Measurements from ENCODE around the gene IRF2BP2. TPM values are rescaled to one million over a fixed set of nuclear protein-coding genes. Genes with fewer than 3 reads are reported as not detected.

IRF2BP2 gene
- polyA plus RNA-seq, 2 of the 4 experiments (the other 2 are of a cell fraction): 38.2 to 53.5 TPM

GRCh38 chr1:234608025-234608910 is 1.7 kb downstream of the IRF2BP2 start (continued):
- TF ChIP-seq E2F6 (IDR thresholded peaks at IDR 0.05; ENCODE audit: borderline replicate concordance, low read depth) (peak; percentile 24; the same call in 1 of the 2 replicates), SMC3 (IDR thresholded peaks at IDR 0.05) (no peak), MAX (IDR thresholded peaks at IDR 0.05) (peak; percentile 95), MAZ (IDR thresholded peaks at IDR 0.05; ENCODE audit: borderline replicate concordance, low read depth, low read length) (no peak), JUNB (IDR thresholded peaks at IDR 0.05) (peak; percentile 56; the same call in 1 of the 2 replicates), RNF2 (IDR thresholded peaks at IDR 0.05; ENCODE audit: borderline replicate concordance, low read depth) (no peak), CTCF (IDR thresholded peaks at IDR 0.05) (no peak), TFCP2L1 (CRISPR knock-in tag; IDR thresholded peaks at IDR 0.05) (no peak), JUN (IDR thresholded peaks at IDR 0.05) (peak; percentile 29 to 76; a peak in 2 of 5 replicates), RAD21 (conservative IDR thresholded peaks at IDR 0.05 in 1 of 2, IDR thresholded peaks at IDR 0.05 in 1 of 2) (no peak; a peak in 2 of 5 replicates), USF2 (IDR thresholded peaks at IDR 0.05) (peak; percentile 70), HOXB13 (CRISPR knock-in tag; IDR thresholded peaks at IDR 0.05; ENCODE audit: low read depth) (0 out of 2 replicates have a peak, but pooled peaks have one; percentile 29), TP53 (CRISPR knock-in tag; IDR thresholded peaks at IDR 0.05) (peak; percentile 81; the same call in 1 of the 2 replicates), FOSB (CRISPR knock-in tag; IDR thresholded peaks at IDR 0.05) (0 out of 2 replicates have a peak, but pooled peaks have one; percentile 84), HOXA7 (CRISPR knock-in tag; IDR thresholded peaks at IDR 0.05) (peak; percentile 89), NPAS2 (CRISPR knock-in tag; IDR thresholded peaks at IDR 0.05; ENCODE audit: borderline replicate concordance) (peak; percentile 22; the same call in 1 of the 2 replicates), KDM5A (IDR thresholded peaks at IDR 0.05) (no peak)

- ATAC-seq: peak in 1 of 2 experiments; percentile 4; a peak in 3 of 6 replicates
- Histone ChIP-seq H3K9me3 (no peaks in the 10 kb centered on the region), H3K4me3 (peak overlapping the region; percentile 64), H3K27ac (peak overlapping the region; percentile 96), H3K4me2 (peak overlapping the region; percentile 96), H3K4me1 (peaks cover 32% of the 10 kb centered on the region)
- TF ChIP-seq POLR2AphosphoS2 (conservative IDR thresholded peaks at IDR 0.05; ENCODE audit: low read length) (peak; percentile 13; the same call in 1 of the 2 replicates), E2F6 (IDR thresholded peaks at IDR 0.05; ENCODE audit: borderline replicate concordance, low read depth) (no peak), ZNF302 (CRISPR knock-in tag; IDR thresholded peaks at IDR 0.05) (no peak), CBX8 (IDR thresholded peaks at IDR 0.05) (no peak), FOSB (CRISPR knock-in tag; IDR thresholded peaks at IDR 0.05) (no peak), USF2 (IDR thresholded peaks at IDR 0.05) (no peak), CTCF (IDR thresholded peaks at IDR 0.05) (peak; percentile 29; the same call in 2 of the 3 replicates), MAX (IDR thresholded peaks at IDR 0.05) (peak; percentile 22; the same call in 1 of the 2 replicates), SMC3 (IDR thresholded peaks at IDR 0.05) (peak; percentile 54; the same call in 2 of the 3 replicates), RCOR1 (IDR thresholded peaks at IDR 0.05; ENCODE audit: low read depth, low read length) (no peak), TP53 (CRISPR knock-in tag; IDR thresholded peaks at IDR 0.05) (no peak), RAD21 (conservative IDR thresholded peaks at IDR 0.05 in 1 of 2, IDR thresholded peaks at IDR 0.05 in 1 of 2) (peak; percentile 48 to 50; a peak in 4 of 5 replicates)
- ChIA-PET CTCF (interaction anchor here (0.7 to 1.6 kb wide), 5 partner anchors 86 to 476 kb away, joined by 3 to 4 read pairs (median 3); no protein-coding TSS in a partner anchor), POLR2A (interaction anchor here (0.7 to 1.6 kb wide), 5 partner anchors 108 to 721 kb away, joined by 3 to 4 read pairs (median 3); partner anchors contain the start of genes ARID4B and GGPS1)
- FAIRE-seq: no peak
- WGBS (ENCODE audit: missing lambda C conversion rate): 9% methylated on average over 18 of the region's 22 CpGs
- peak in 1 of 2 experiments; percentile 70 for DNase-seq (ENCODE audit: low read depth in 1 of 2, low spot score in 1 of 2)
Observed at GRCh38 chr1:234607109-234608024, 2.6 kb downstream of the IRF2BP2 start.

Measured in A549 (cell line).